CD4-positive, alpha-beta T cell (primary cell): Measurements from ENCODE around the gene SNRNP48. TPM values are rescaled to one million over a fixed set of nuclear protein-coding genes. Genes with fewer than 3 reads are reported as not detected.

Source experiments
- ATAC-seq: fragments of 200-7000 bp; cut with Tn5 transposase; one replicate; pipeline ENCODE4 v1.10.0; 2022; ENCODE audit warnings: mild to moderate bottlenecking; ENCODE audit not compliant: poor library complexity
- CTCF ChIA-PET: fragments of 350-600 bp; sonication (Branson Sonifier 250); formaldehyde crosslinking; loops from one replicate; lab custom pipeline; 2021; ENCODE audit warnings: antibody characterized with exemption, inconsistent platforms; lab: Charles Lee
- POLR2A ChIA-PET: fragments of 350-600 bp; sonication (Branson Sonifier 250); formaldehyde crosslinking; loops from one replicate; lab custom pipeline; 2021; ENCODE audit warnings: antibody characterized with exemption, inconsistent platforms; lab: Charles Lee
- DNase-seq, 14 experiments: peaks; one replicate each; pipeline ENCODE4 v3.0.0-alpha.2; 2013 to 2020; ENCODE audit warnings: mixed read lengths in 2 of 14
- H3K27ac ChIP-seq, 2 donors: one replicate each; pipeline versions ENCODE4 v1.5.1 to v1.7.0; 2013; ENCODE audit warnings: low read length in 2 of 2, low read depth in 1 of 2, mild to moderate bottlenecking in 1 of 2
- H3K27me3 ChIP-seq, 2 experiments: 1 replicate in 1 of 2; 2 replicates in 1 of 2; pipeline versions ENCODE4 v1.6.1 to v1.7.0; 2013; ENCODE audit warnings: low read length in 2 of 2, control low read depth in 1 of 2, mild to moderate bottlenecking in 1 of 2, moderate library complexity in 1 of 2; ENCODE audit not compliant: insufficient read depth in 2 of 2, control insufficient read depth in 1 of 2
- H3K36me3 ChIP-seq: one replicate; pipeline ENCODE4 v1.6.1; 2013; ENCODE audit warnings: low read length, control low read depth; ENCODE audit not compliant: insufficient read depth
- H3K4me1 ChIP-seq: one replicate; pipeline ENCODE4 v1.6.1; 2013; ENCODE audit warnings: low read length, control low read depth; ENCODE audit not compliant: insufficient read depth
- H3K4me3 ChIP-seq: one replicate; pipeline ENCODE4 v1.5.1; 2013; ENCODE audit warnings: mild to moderate bottlenecking, low read length, moderate library complexity
- H3K9me3 ChIP-seq, 2 experiments: 1 replicate in 1 of 2; 2 replicates in 1 of 2; pipeline versions ENCODE4 v1.6.1 to v1.7.0; 2013; ENCODE audit warnings: low read length in 2 of 2, mild to moderate bottlenecking in 2 of 2, control low read depth in 1 of 2, moderate library complexity in 1 of 2; ENCODE audit not compliant: control insufficient read depth in 1 of 2, insufficient read depth in 1 of 2
- H3K27ac Mint-ChIP-seq: one replicate; pipeline ENCODE4 v1.8.0; 2020; ENCODE audit warnings: mixed read lengths
- H3K27me3 Mint-ChIP-seq: one replicate; pipeline ENCODE4 v1.8.0; 2021; ENCODE audit warnings: mixed read lengths
- H3K36me3 Mint-ChIP-seq: one replicate; pipeline ENCODE4 v1.8.0; 2021; ENCODE audit warnings: low read depth, mixed read lengths
- H3K4me1 Mint-ChIP-seq: one replicate; pipeline ENCODE4 v1.8.0; 2021; ENCODE audit warnings: low read depth, mixed read lengths
- H3K4me3 Mint-ChIP-seq: one replicate; pipeline ENCODE4 v1.8.0; 2020; ENCODE audit warnings: mild to moderate bottlenecking, mixed read lengths
- H3K9me3 Mint-ChIP-seq: one replicate; pipeline ENCODE4 v1.8.0; 2020; ENCODE audit warnings: mixed read lengths
- CTCF ChIP-seq: fragments of 200-600 bp; IDR thresholded peaks from one replicate; pipeline ENCODE4 v1.8.0; 2022; ENCODE audit warnings: antibody characterized with exemption, mild to moderate bottlenecking
- intact Hi-C, 2 experiments: fragments of 100-400 bp; cut with DNase I in 1 of 2; cut with micrococcal nuclease in 1 of 2; formaldehyde crosslinking; loops; one replicate each; pipeline versions ENCODE4 v1.15.1 to v1.9.0; 2023 to 2025; cut with DNase I, micrococcal nuclease
- total RNA-seq, 174 experiments: library from RNA in 2 of 174; stranded (reverse) in 2 of 174; gene quantifications; one replicate each; pipeline ENCODE4 v1.2.3 and lab custom pipeline; 2021 to 2026

Gene SNRNP48
- total RNA-seq, 2 experiments from 2014 or later, result 12.1 to 13.4 TPM

GRCh38 chr6:7585287-7585930 is 4.6 kb upstream of the SNRNP48 start:
- ChIA-PET POLR2A (no interaction called here), CTCF (no interaction called here)
- peaks cover 7% of the 10 kb centered on the region for H3K36me3 Mint-ChIP-seq
- H3K27ac Mint-ChIP-seq, result no peak overlapping the region
- Histone ChIP-seq H3K4me1 (no peaks in the 10 kb centered on the region), H3K27me3 (no peaks in the 10 kb centered on the region), H3K9me3 (peaks cover 0 to 3% of the 10 kb centered on the region in 2 experiments), H3K36me3 (no peaks in the 10 kb centered on the region), H3K4me3 (no peak overlapping the region), H3K27ac (no peak overlapping the region)
- no peak for TF ChIP-seq CTCF
- DNase-seq, result no peak
- H3K4me3 Mint-ChIP-seq, result no peak overlapping the region
- intact Hi-C loops, result loop anchor here in 1 of 2 experiments (5.0 to 10.0 kb wide), 2 partner anchors 329 to 522 kb away; partner anchors contain the start of gene TXNDC5
- H3K27me3 Mint-ChIP-seq, result peaks cover 7% of the 10 kb centered on the region
- H3K9me3 Mint-ChIP-seq, result no peaks in the 10 kb centered on the region
- no peak for ATAC-seq
- H3K4me1 Mint-ChIP-seq, result peaks cover 19% of the 10 kb centered on the region

- Mint-ChIP-seq H3K27me3 (peaks cover 4% of the 10 kb centered on the region), H3K27ac (peak overlapping the region; percentile 24), H3K4me1 (peaks cover 40% of the 10 kb centered on the region), H3K9me3 (no peaks in the 10 kb centered on the region), H3K36me3 (peaks cover 18% of the 10 kb centered on the region), H3K4me3 (peak overlapping the region; percentile 52)
- ChIA-PET CTCF (no interaction called here), POLR2A (interaction anchor here (0.6 kb wide), 1 partner anchor 515 kb away, joined by 3 read pairs; the partner anchor contains the start of gene EEF1E1)
- no peak for TF ChIP-seq CTCF
- intact Hi-C loops, result loop anchor here in 1 of 2 experiments (5.0 to 10.0 kb wide), 2 partner anchors 327 to 520 kb away; partner anchors contain the start of gene TXNDC5
- H3K36me3 ChIP-seq, result no peaks in the 10 kb centered on the region
- no peak for DNase-seq
- peaks cover 0 to 3% of the 10 kb centered on the region in 2 experiments for H3K9me3 ChIP-seq
- H3K27ac ChIP-seq, result no peak overlapping the region
- H3K4me3 ChIP-seq, result no peak overlapping the region
- peaks cover 14% of the 10 kb centered on the region for H3K4me1 ChIP-seq
- H3K27me3 ChIP-seq, result no peaks in the 10 kb centered on the region
- no peak for ATAC-seq
Measured at GRCh38 chr6:7587631-7588100, 2.3 kb upstream of the SNRNP48 start.

GRCh38 chr6:7588506-7588905 is 1.5 kb upstream of the SNRNP48 start:
- H3K4me1 Mint-ChIP-seq, result peaks cover 48% of the 10 kb centered on the region

More at GRCh38 chr6:7588506-7588905, 1.5 kb upstream of the SNRNP48 start:
- peaks cover 15% of the 10 kb centered on the region for H3K4me1 ChIP-seq
- H3K9me3 ChIP-seq, result peaks cover 0 to 3% of the 10 kb centered on the region in 2 experiments
- ChIA-PET POLR2A (no interaction called here), CTCF (no interaction called here)
- peaks cover 25% of the 10 kb centered on the region for H3K36me3 Mint-ChIP-seq
- intact Hi-C loops, result loop anchor here in 1 of 2 experiments (5.0 to 10.0 kb wide), 2 partner anchors 326 to 519 kb away; partner anchors contain the start of gene TXNDC5
- no peaks in the 10 kb centered on the region for H3K9me3 Mint-ChIP-seq
- H3K4me3 Mint-ChIP-seq, result no peak overlapping the region
- no peaks in the 10 kb centered on the region for H3K27me3 ChIP-seq
- no peaks in the 10 kb centered on the region for H3K27me3 Mint-ChIP-seq
- H3K27ac ChIP-seq, result no peak overlapping the region
- peaks cover 2% of the 10 kb centered on the region for H3K36me3 ChIP-seq
- no peak overlapping the region for H3K27ac Mint-ChIP-seq
- ATAC-seq (no peak), DNase-seq (no peak)
- H3K4me3 ChIP-seq, result no peak overlapping the region
- no peak for TF ChIP-seq CTCF
